Measurements from ENCODE around the gene BUB1B.

The BUB1B gene

DNA sequence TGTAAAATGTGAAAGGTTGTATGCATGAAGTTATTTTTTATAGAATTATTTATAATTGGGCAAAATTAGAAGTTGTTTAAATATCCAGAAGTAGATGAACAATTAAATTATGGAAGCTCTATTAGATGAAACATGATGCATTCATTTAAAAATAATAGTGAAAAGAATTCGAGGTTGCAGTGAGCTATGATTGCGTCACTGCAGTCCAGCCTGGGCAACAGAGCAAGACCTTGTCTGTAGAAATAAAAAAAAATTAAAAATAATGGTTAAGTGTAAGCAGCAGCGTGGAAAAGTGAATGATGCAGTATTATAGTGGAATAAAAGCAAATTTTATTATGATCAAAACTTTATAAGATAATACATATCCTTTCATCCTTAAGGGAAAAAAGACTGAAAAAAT, 14.3 kb downstream of the BUB1B start:
- Histone ChIP-seq H3K4me2 (ENCODE audit: low read depth, low read length) (no peak overlapping the region), H3K27ac (ENCODE audit: low read length) (no peak overlapping the region), H3K9ac (ENCODE audit: low read length) (no peak overlapping the region), H2AFZ (ENCODE audit: low read length) (no peak overlapping the region), H4K20me1 (ENCODE audit: insufficient read depth, low read length) (no peaks in the 10 kb centered on the region), H3K9me3 (replicated peaks; ENCODE audit: insufficient read depth, low read length) (no peaks in the 10 kb centered on the region), H3K4me1 (ENCODE audit: low read length) (no peaks in the 10 kb centered on the region), H3K79me2 (ENCODE audit: low read length) (peaks cover 77% of the 10 kb centered on the region), H3K9me2 (replicated peaks; ENCODE audit: insufficient read depth, low read length) (no peaks in the 10 kb centered on the region), H3K4me3 (ENCODE audit: low read length) (no peak overlapping the region), H3F3A (ENCODE audit: insufficient read depth, low read length) (no peaks in the 10 kb centered on the region; the same call in 1 of the 2 replicates), H3K36me3 (replicated peaks; ENCODE audit: insufficient read depth, low read length) (peaks cover 16% of the 10 kb centered on the region; the same call in 1 of the 2 replicates), H3K27me3 (replicated peaks; ENCODE audit: insufficient read depth, low read length) (no peaks in the 10 kb centered on the region)
- TF ChIP-seq EZH2 (optimal IDR thresholded peaks at IDR 0.05; ENCODE audit: low read depth, low read length), result no peak
- TF ChIP-seq EZH2phosphoT487 (IDR thresholded peaks at IDR 0.05; ENCODE audit: low read length), result no peak
- TF ChIP-seq, protein P1, sequence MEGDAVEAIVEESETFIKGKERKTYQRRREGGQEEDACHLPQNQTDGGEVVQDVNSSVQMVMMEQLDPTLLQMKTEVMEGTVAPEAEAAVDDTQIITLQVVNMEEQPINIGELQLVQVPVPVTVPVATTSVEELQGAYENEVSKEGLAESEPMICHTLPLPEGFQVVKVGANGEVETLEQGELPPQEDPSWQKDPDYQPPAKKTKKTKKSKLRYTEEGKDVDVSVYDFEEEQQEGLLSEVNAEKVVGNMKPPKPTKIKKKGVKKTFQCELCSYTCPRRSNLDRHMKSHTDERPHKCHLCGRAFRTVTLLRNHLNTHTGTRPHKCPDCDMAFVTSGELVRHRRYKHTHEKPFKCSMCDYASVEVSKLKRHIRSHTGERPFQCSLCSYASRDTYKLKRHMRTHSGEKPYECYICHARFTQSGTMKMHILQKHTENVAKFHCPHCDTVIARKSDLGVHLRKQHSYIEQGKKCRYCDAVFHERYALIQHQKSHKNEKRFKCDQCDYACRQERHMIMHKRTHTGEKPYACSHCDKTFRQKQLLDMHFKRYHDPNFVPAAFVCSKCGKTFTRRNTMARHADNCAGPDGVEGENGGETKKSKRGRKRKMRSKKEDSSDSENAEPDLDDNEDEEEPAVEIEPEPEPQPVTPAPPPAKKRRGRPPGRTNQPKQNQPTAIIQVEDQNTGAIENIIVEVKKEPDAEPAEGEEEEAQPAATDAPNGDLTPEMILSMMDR (IDR thresholded peaks at IDR 0.05; ENCODE audit: low read length), result no peak
- DNase-seq, result no peak

DNA sequence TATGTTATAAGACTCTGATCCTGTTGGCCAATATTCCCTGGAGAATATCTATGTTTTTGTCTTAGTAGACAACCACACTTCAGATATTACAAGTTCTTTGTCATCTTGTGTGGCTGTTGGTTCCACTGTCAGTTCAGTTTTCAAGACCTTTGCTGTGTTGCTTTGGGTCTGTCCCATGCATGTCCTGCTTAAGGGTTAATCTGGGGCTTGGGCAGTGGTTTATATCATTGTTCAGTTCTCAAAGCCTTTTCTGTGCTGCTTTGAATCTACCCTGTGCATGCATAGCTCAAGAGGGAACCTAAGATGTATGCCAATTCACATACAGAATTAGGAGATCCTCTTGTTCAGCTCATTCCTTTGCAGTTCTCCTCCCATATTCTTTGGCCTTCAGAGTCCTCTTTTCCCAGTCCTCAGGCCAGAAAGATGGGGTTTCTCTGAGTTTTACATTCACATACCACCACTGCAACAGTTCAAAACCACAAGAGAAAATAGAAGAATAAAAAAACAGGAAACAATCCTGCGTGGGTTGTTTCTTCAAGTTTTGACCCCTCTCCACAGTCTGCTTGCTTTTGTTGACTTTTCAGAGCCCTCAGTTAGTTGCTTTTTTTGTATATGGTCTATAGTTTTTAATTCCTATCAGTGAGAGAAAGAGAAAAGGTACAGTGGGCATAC, 21.6 kb downstream of the BUB1B start:
- Histone ChIP-seq H3K4me3 (ENCODE audit: low read length) (no peak overlapping the region), H2AFZ (ENCODE audit: low read length) (no peak overlapping the region), H3K27me3 (replicated peaks; ENCODE audit: insufficient read depth, low read length) (no peaks in the 10 kb centered on the region), H3K9ac (ENCODE audit: low read length) (no peak overlapping the region), H3F3A (ENCODE audit: insufficient read depth, low read length) (0 out of 2 replicates have a peak, but pooled peaks cover 11% of the 10 kb centered on the region), H3K36me3 (replicated peaks; ENCODE audit: insufficient read depth, low read length) (peaks cover 16% of the 10 kb centered on the region; the same call in 1 of the 2 replicates), H3K79me2 (ENCODE audit: low read length) (peaks cover 66% of the 10 kb centered on the region), H4K20me1 (ENCODE audit: insufficient read depth, low read length) (no peaks in the 10 kb centered on the region), H3K9me3 (replicated peaks; ENCODE audit: insufficient read depth, low read length) (no peaks in the 10 kb centered on the region), H3K9me2 (replicated peaks; ENCODE audit: insufficient read depth, low read length) (no peaks in the 10 kb centered on the region), H3K4me1 (ENCODE audit: low read length) (peaks cover 15% of the 10 kb centered on the region), H3K27ac (ENCODE audit: low read length) (peak overlapping the region; percentile 21; the same call in 1 of the 2 replicates), H3K4me2 (ENCODE audit: low read depth, low read length) (peak overlapping the region; percentile 13; the same call in 1 of the 2 replicates)
- no peak for TF ChIP-seq EZH2 (optimal IDR thresholded peaks at IDR 0.05; ENCODE audit: low read depth, low read length)
- TF ChIP-seq, protein P1 (IDR thresholded peaks at IDR 0.05; ENCODE audit: low read length), result no peak
- no peak for TF ChIP-seq EZH2phosphoT487 (IDR thresholded peaks at IDR 0.05; ENCODE audit: low read length)
- no peak for DNase-seq

DNA sequence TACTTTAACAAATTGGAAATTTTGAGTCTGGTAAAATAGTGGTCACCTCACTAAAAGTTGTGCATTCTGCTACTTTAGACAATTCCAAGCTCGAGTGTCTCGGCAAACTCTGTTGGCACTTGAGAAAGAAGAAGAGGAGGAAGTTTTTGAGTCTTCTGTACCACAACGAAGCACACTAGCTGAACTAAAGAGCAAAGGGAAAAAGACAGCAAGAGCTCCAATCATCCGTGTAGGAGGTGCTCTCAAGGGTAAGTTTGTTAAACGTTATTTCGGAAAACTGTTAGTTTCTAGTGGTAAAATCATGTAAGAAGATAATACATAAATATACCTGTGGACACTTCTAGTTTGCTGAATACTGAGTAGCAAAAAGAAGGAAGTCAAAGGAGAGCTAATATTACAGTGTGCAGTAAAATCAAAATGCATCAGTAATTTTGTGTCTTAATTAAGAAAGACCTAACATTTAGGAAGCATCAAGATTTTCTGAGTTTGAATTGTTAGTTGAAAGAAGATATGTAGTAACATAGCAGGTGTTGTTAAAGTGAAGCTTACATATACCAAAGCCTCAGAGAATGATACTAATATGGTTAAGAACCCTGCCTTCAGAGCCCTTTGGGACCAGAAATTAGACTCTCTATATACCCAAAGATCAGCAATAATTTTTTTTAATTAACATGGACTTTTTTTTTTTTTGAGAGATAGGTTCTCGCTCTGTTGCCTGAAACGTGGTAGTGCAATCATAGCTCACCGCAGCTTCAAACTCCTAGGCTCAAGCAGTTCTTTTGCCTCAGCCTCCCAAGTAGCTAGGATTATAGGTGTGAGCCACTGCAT, 23.0 kb downstream of the BUB1B start:
- H3K27ac ChIP-seq (ENCODE audit: low read length), result no peak overlapping the region

More for the DNA sequence above, 23.0 kb downstream of the BUB1B start:
- no peaks in the 10 kb centered on the region for H3K9me3 ChIP-seq (replicated peaks; ENCODE audit: insufficient read depth, low read length)
- DNase-seq, result no peak
- no peak overlapping the region for H2AFZ ChIP-seq (ENCODE audit: low read length)
- H3K79me2 ChIP-seq (ENCODE audit: low read length), result peaks cover 59% of the 10 kb centered on the region
- H3K36me3 ChIP-seq (replicated peaks; ENCODE audit: insufficient read depth, low read length), result peaks cover 16% of the 10 kb centered on the region; the same call in 1 of the 2 replicates
- peaks cover 15% of the 10 kb centered on the region for H3K4me1 ChIP-seq (ENCODE audit: low read length)
- no peak overlapping the region for H3K4me2 ChIP-seq (ENCODE audit: low read depth, low read length)
- no peaks in the 10 kb centered on the region for H3K27me3 ChIP-seq (replicated peaks; ENCODE audit: insufficient read depth, low read length)
- TF ChIP-seq, protein P1 (IDR thresholded peaks at IDR 0.05; ENCODE audit: low read length), result no peak
- TF ChIP-seq EZH2phosphoT487 (IDR thresholded peaks at IDR 0.05; ENCODE audit: low read length), result no peak
- no peak for TF ChIP-seq EZH2 (optimal IDR thresholded peaks at IDR 0.05; ENCODE audit: low read depth, low read length)
- no peak overlapping the region for H3K9ac ChIP-seq (ENCODE audit: low read length)
- H4K20me1 ChIP-seq (ENCODE audit: insufficient read depth, low read length), result no peaks in the 10 kb centered on the region
- H3K4me3 ChIP-seq (ENCODE audit: low read length), result no peak overlapping the region
- H3F3A ChIP-seq (ENCODE audit: insufficient read depth, low read length), result 0 out of 2 replicates have a peak, but pooled peaks cover 13% of the 10 kb centered on the region
- no peaks in the 10 kb centered on the region for H3K9me2 ChIP-seq (replicated peaks; ENCODE audit: insufficient read depth, low read length)

Measured in MM.1S (cell line).